Endothelial cell of umbilical vein (primary cell): Measurements from ENCODE around the gene RBM5. TPM values are rescaled to one million over a fixed set of nuclear protein-coding genes. Genes with fewer than 3 reads are reported as not detected.

Source experiments
- BruUV-seq: library from RNA; stranded (reverse); fragments of 400-500 nt; replicated peaks from 2 replicates; lab custom pipeline; 2021; lab: Mats Ljungman, UMichigan
- CTCF ChIA-PET: fragments of 300-600, 350-600 bp; sonication (Branson Sonifier 250); formaldehyde crosslinking; loops from one replicate; lab custom pipeline; 2021; ENCODE audit warnings: antibody characterized with exemption, inconsistent platforms; lab: Charles Lee
- POLR2A ChIA-PET: fragments of 300-600, 350-600 bp; sonication (Branson Sonifier 250); formaldehyde crosslinking; loops from one replicate; lab custom pipeline; 2021; ENCODE audit warnings: antibody characterized with exemption, inconsistent platforms; lab: Charles Lee
- DNase-seq: peaks from one replicate; pipeline ENCODE4 v3.0.0-alpha.2; 2011; ENCODE audit warnings: low read depth, low spot score
- FAIRE-seq: peaks from 2 replicates; lab custom pipeline; 2011; peaks lifted over from hg19 to GRCh38; lab: Jason Lieb, UNC
- H2AFZ ChIP-seq: 2 replicates; pipeline ENCODE4 v1.6.0; 2012; ENCODE audit warnings: low read depth, low read length, control low read depth, inconsistent platforms
- H3K27ac ChIP-seq: 2 replicates; pipeline ENCODE4 v1.5.1; 2011; ENCODE audit warnings: low read depth, mild to moderate bottlenecking, control low read depth, low read length, moderate library complexity; ENCODE audit not compliant: insufficient read depth
- H3K27me3 ChIP-seq, 2 experiments: 2 replicates each; pipeline versions ENCODE4 v1.6.0 to v1.6.1; 2011; ENCODE audit warnings: low read length in 2 of 2, mixed read lengths in 1 of 2; ENCODE audit not compliant: control insufficient read depth in 2 of 2, insufficient read depth in 2 of 2
- H3K36me3 ChIP-seq, 2 experiments: 2 replicates in 1 of 2; 3 replicates in 1 of 2; pipeline ENCODE4 v1.5.1; 2011; ENCODE audit warnings: low read length in 2 of 2, mild to moderate bottlenecking in 1 of 2, moderate library complexity in 1 of 2; ENCODE audit not compliant: control insufficient read depth in 2 of 2, insufficient read depth in 2 of 2; ENCODE audit errors: extremely low read depth in 1 of 2
- H3K4me1 ChIP-seq: 3 replicates; pipeline ENCODE4 v1.5.1; 2011; ENCODE audit warnings: mild to moderate bottlenecking, low read length; ENCODE audit not compliant: control insufficient read depth, insufficient read depth; ENCODE audit errors: extremely low read depth
- H3K4me2 ChIP-seq: 2 replicates; pipeline ENCODE4 v1.6.1; 2011; ENCODE audit warnings: low read length, control low read depth, mixed read lengths; ENCODE audit not compliant: insufficient read depth
- H3K4me3 ChIP-seq, 3 experiments: fragments of 200-600 bp in 1 of 3; sonication (generic), shearing (Covaris generic) in 1 of 3; replicated peaks in 1 of 3; 2 replicates each; pipeline ENCODE4 v1.5.1; 2011 to 2016; ENCODE audit warnings: control low read depth in 3 of 3, low read length in 3 of 3, mild to moderate bottlenecking in 2 of 3, inconsistent platforms in 1 of 3, low read depth in 1 of 3, moderate library complexity in 1 of 3; ENCODE audit not compliant: insufficient read depth in 1 of 3
- H3K79me2 ChIP-seq: 2 replicates; pipeline ENCODE4 v1.6.0; 2012; ENCODE audit warnings: low read length, inconsistent platforms; ENCODE audit not compliant: control insufficient read depth, insufficient read depth
- H3K9ac ChIP-seq: replicated peaks from 2 replicates; pipeline ENCODE3; 2011; ENCODE audit warnings: low read length, control low read depth; ENCODE audit not compliant: insufficient read depth; ENCODE audit errors: extremely low read depth
- H3K9me1 ChIP-seq: replicated peaks from 3 replicates; pipeline ENCODE4 v1.6.0; 2011; ENCODE audit warnings: mild to moderate bottlenecking, low read length; ENCODE audit not compliant: control insufficient read depth, insufficient read depth; ENCODE audit errors: extremely low read depth
- H3K9me3 ChIP-seq: replicated peaks from 2 replicates; pipeline ENCODE4 v1.5.1; 2012; ENCODE audit warnings: low read length, inconsistent platforms; ENCODE audit not compliant: control insufficient read depth, insufficient read depth
- H4K20me1 ChIP-seq: replicated peaks from 2 replicates; pipeline ENCODE3; 2011; ENCODE audit warnings: mild to moderate bottlenecking, low read length; ENCODE audit not compliant: control insufficient read depth, insufficient read depth; ENCODE audit errors: extremely low read depth
- EZH2 ChIP-seq: IDR thresholded peaks from 2 replicates; pipeline ENCODE4 v1.6.1; 2012; ENCODE audit warnings: borderline replicate concordance, low read depth, mild to moderate bottlenecking, moderate library complexity, low read length, inconsistent platforms; ENCODE audit not compliant: severe bottlenecking
- FOS ChIP-seq: IDR thresholded peaks from 2 replicates; pipeline ENCODE4 v1.6.1; 2011; ENCODE audit warnings: mild to moderate bottlenecking, low read length, moderate library complexity, borderline replicate concordance; ENCODE audit not compliant: insufficient read depth
- GATA2 ChIP-seq: IDR thresholded peaks from 2 replicates; pipeline ENCODE4 v1.7.0; 2011; ENCODE audit warnings: low read depth, mild to moderate bottlenecking, moderate library complexity, mixed read lengths, low read length; ENCODE audit not compliant: insufficient read length, insufficient read depth
- JUN ChIP-seq: IDR thresholded peaks from 2 replicates; pipeline ENCODE4 v1.6.1; 2011; ENCODE audit warnings: borderline replicate concordance, low read depth; ENCODE audit not compliant: insufficient read length, insufficient read depth
- MYC ChIP-seq: IDR thresholded peaks from one replicate; pipeline ENCODE4 v1.6.1; 2011; ENCODE audit warnings: mild to moderate bottlenecking, low read depth, low read length
- POLR2A ChIP-seq: IDR thresholded peaks from 2 replicates; pipeline ENCODE4 v1.6.1; 2012; ENCODE audit warnings: low read depth, mild to moderate bottlenecking, control low read depth, low read length
- POLR2AphosphoS5 ChIP-seq: IDR thresholded peaks from 2 replicates; pipeline ENCODE4 v1.6.1; 2012; ENCODE audit warnings: low read depth, mild to moderate bottlenecking, control low read depth, low read length, moderate library complexity; ENCODE audit not compliant: insufficient read depth
- dilution Hi-C: fragments of 300-500 bp; cut with MboI; formaldehyde crosslinking; loops from one replicate; pipeline ENCODE4 v1.15.0; 2019; ENCODE audit warnings: low sequenced_read_pairs; ENCODE audit not compliant: extremely low pct_ligation_motif_present
- intact Hi-C: fragments of 100-400 bp; cut with micrococcal nuclease; formaldehyde crosslinking; loops from one replicate; pipeline ENCODE4 v1.10.0; 2022
- polyA plus RNA-seq, 4 experiments: library from polyadenylated mRNA; depleted of rRNA in 3 of 4; stranded (reverse) in 3 of 4; unstranded in 1 of 4; fragments of >200 nt; gene quantifications; 2 replicates each; pipeline versions ENCODE4 v1.2.1 to v1.2.3, GENCODE V29; 2011 to 2012; ENCODE audit warnings: missing spikeins in 1 of 4
- total RNA-seq: library from RNA; stranded (reverse); gene quantifications from 2 replicates; pipeline ENCODE4 v1.2.3, GENCODE V29; 2021
- TF ChIP-seq, protein P1 (sequence below), 2 donors: IDR thresholded peaks; 1 replicate in 1 of 2; 2 replicates in 1 of 2; pipeline ENCODE4 v1.5.1; 2011; ENCODE audit warnings: low read length in 2 of 2, mild to moderate bottlenecking in 2 of 2, moderate library complexity in 2 of 2, control low read depth in 1 of 2, inconsistent platforms in 1 of 2, low read depth in 1 of 2; ENCODE audit not compliant: insufficient read depth in 1 of 2; ENCODE audit errors: extremely low read depth in 1 of 2
- TF ChIP-seq, protein P2 (sequence below): IDR thresholded peaks from 2 replicates; pipeline ENCODE4 v1.6.1; 2011; ENCODE audit not compliant: insufficient read depth, insufficient read length

Gene RBM5
- total and polyA plus RNA-seq, 2 donors (not counting 3 experiments of a cell fraction or from before 2014, with no cell fraction given): 190 to 218 TPM

DNA sequence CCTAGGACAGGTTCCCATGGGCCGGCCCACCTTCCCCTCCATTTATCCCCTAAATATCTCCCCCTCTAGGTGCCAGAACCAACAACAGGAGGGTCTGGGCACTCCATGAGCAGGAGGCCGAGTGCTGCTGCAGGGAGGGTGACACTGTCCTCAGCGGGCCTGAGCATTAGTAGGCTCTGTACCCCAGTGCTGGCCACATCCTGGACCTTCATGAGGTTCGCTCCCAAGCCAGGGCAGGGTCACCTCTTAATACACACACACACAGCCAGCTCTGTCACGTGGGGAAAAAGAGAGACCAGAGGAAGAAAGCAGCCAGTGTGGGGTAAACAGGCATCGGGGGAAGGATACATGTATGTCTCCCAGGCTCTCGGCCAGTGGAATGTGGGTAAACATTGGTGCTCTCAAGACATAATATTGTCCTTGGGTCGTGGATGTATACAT, 38.6 kb downstream of the RBM5 start:
- CTCF ChIA-PET: no interaction called here
- dilution Hi-C loops (no loop called here), intact Hi-C loops (loop anchor here (10.0 kb wide), 1 partner anchor 138 kb away; the partner anchor contains the start of gene SEMA3B)
- H3K36me3 ChIP-seq: no peaks in the 10 kb centered on the region
- H2AFZ ChIP-seq: no peak overlapping the region
- no peaks in the 10 kb centered on the region for H3K79me2 ChIP-seq
- POLR2A ChIA-PET: no interaction called here
- H3K9me3 ChIP-seq: no peaks in the 10 kb centered on the region
- DNase-seq: no peak
- no peak overlapping the region for H3K4me2 ChIP-seq
- no TSS peak for BruUV-seq
- H4K20me1 ChIP-seq: no peaks in the 10 kb centered on the region
- H3K9ac ChIP-seq: no peak overlapping the region
- H3K4me3 ChIP-seq: no peak overlapping the region
- no peak for FAIRE-seq
- TF ChIP-seq, protein P1, sequence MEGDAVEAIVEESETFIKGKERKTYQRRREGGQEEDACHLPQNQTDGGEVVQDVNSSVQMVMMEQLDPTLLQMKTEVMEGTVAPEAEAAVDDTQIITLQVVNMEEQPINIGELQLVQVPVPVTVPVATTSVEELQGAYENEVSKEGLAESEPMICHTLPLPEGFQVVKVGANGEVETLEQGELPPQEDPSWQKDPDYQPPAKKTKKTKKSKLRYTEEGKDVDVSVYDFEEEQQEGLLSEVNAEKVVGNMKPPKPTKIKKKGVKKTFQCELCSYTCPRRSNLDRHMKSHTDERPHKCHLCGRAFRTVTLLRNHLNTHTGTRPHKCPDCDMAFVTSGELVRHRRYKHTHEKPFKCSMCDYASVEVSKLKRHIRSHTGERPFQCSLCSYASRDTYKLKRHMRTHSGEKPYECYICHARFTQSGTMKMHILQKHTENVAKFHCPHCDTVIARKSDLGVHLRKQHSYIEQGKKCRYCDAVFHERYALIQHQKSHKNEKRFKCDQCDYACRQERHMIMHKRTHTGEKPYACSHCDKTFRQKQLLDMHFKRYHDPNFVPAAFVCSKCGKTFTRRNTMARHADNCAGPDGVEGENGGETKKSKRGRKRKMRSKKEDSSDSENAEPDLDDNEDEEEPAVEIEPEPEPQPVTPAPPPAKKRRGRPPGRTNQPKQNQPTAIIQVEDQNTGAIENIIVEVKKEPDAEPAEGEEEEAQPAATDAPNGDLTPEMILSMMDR (IDR thresholded peaks at IDR 0.05; ENCODE audit: extremely low read depth in 1 of 2, insufficient read depth in 1 of 2, low read depth in 1 of 2, low read length in 2 of 2): no peak
- TF ChIP-seq POLR2A (no peak), GATA2 (no peak), MYC (no peak), EZH2 (no peak), JUN (no peak), POLR2AphosphoS5 (no peak), FOS (no peak)
- TF ChIP-seq, protein P2, sequence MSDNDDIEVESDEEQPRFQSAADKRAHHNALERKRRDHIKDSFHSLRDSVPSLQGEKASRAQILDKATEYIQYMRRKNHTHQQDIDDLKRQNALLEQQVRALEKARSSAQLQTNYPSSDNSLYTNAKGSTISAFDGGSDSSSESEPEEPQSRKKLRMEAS: no peak
- no peaks in the 10 kb centered on the region for H3K27me3 ChIP-seq
- H3K9me1 ChIP-seq: no peaks in the 10 kb centered on the region
- H3K4me1 ChIP-seq: peaks cover 7% of the 10 kb centered on the region
- H3K27ac ChIP-seq: no peak overlapping the region
